NB4 (cell line): Measurements from ENCODE around the gene TRIO.
"Not testable (repeated sequence)": the region's sequence is repeated elsewhere in the genome, so short reads cannot be mapped to it uniquely, and the experiment has no call there.

ENCODE experiments used
- DNase-seq: peaks from one replicate; pipeline ENCODE4 v3.0.0; 2010; ENCODE audit warnings: low read depth
- H3K4me3 ChIP-seq: one replicate; pipeline ENCODE4 v1.5.1; 2011; ENCODE audit warnings: mild to moderate bottlenecking, low read depth, low read length, moderate library complexity
- MYC ChIP-seq: IDR thresholded peaks from 2 replicates; pipeline ENCODE4 v1.6.1; 2011; ENCODE audit warnings: low read depth, low read length
- POLR2A ChIP-seq: IDR thresholded peaks from 2 replicates; pipeline ENCODE4 v1.6.1; 2011; ENCODE audit warnings: mild to moderate bottlenecking; ENCODE audit not compliant: insufficient read length; ENCODE audit errors: extremely low read depth
- TF ChIP-seq, protein P1 (sequence below): IDR thresholded peaks from one replicate; pipeline ENCODE4 v1.5.1; 2012; ENCODE audit warnings: low read depth, low read length
- TF ChIP-seq, protein P2 (sequence below): IDR thresholded peaks from 2 replicates; pipeline ENCODE4 v1.6.1; 2011; ENCODE audit warnings: low read depth, low read length

TRIO gene

DNA sequence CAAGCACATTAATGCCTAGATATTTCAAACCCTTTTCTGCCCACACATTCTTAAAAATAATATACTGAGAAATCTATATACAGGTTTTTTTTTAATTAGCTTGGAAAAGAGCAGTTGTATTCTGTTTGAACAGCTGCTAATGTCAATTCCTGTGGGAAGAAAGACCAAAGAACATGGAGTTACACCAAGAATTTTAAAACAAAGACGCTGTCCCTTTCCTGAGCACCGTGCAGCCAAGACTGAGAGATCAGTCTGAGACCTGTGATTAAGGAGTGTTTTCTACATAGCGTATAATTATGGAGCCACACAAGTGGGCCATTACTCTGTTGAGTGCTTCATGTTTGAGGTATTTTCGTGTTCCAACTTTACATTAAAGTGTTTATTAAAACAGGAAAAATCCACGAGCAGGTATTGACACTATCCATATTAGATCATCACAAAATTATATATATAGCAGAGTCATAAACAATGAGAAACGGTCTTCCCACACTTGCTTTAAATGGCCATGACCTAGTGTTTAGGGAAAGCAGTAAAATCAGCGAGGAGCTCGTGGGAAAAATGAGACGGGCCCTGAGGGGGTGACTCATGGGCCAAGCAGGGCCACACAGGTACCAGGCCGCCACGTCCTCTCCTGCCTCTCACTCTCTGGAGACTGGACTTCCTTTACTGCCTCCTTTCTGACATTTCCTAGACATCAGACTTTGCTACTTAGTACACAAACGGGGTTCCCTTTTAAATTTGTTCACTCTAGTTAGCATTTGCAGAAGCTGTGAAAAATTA lies 285.4 kb downstream of the TRIO start:
- H3K4me3 ChIP-seq: no peak overlapping the region
- no peak for DNase-seq

DNA sequence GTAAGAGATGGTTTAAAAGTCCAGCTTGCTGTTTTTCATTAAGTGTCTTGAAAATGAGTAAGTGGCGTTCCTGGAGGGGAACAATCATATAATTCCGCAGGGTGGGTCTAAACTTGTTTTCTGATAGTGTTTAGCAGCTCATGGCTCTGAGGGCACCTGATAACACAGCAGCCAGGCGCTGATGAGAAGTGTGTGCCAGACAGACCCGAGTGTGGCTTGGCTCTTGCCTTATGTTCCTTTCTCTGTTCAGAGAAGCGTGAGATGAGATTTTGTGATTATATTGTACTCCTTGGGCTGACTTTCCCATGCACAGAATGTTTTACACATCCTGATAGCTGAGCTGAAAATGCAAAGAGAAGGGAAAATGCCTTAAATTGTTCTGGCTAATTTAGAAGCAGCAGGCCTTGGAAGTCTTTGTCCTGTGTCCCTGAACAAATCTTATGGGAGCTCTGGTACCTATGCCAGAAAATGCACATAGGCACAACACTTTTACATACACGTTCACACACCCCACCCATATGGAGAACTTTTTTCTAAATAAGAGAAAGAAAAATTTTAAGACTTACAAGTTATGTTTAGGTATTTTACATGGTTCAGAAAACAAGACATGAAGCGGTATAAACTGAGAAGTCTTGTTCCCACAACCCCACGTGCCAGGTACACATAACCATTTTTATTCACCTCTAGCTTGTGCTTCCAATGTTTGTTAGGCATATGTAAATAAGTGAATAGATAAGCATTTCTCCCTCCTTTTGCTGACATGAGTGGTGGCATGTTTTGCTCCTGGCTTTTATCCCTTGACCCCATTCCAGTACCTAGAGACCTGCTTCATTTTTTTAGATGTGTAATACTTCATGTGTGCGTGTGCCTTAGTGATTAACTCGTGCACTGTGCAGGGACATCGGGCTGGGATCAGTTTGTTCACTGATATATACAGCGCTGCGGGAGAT lies 286.2 kb downstream of the TRIO start:
- TF ChIP-seq, protein P1, sequence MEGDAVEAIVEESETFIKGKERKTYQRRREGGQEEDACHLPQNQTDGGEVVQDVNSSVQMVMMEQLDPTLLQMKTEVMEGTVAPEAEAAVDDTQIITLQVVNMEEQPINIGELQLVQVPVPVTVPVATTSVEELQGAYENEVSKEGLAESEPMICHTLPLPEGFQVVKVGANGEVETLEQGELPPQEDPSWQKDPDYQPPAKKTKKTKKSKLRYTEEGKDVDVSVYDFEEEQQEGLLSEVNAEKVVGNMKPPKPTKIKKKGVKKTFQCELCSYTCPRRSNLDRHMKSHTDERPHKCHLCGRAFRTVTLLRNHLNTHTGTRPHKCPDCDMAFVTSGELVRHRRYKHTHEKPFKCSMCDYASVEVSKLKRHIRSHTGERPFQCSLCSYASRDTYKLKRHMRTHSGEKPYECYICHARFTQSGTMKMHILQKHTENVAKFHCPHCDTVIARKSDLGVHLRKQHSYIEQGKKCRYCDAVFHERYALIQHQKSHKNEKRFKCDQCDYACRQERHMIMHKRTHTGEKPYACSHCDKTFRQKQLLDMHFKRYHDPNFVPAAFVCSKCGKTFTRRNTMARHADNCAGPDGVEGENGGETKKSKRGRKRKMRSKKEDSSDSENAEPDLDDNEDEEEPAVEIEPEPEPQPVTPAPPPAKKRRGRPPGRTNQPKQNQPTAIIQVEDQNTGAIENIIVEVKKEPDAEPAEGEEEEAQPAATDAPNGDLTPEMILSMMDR: no peak
- no peak for TF ChIP-seq MYC
- no peak for TF ChIP-seq POLR2A
- TF ChIP-seq, protein P2, sequence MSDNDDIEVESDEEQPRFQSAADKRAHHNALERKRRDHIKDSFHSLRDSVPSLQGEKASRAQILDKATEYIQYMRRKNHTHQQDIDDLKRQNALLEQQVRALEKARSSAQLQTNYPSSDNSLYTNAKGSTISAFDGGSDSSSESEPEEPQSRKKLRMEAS: no peak
- no peak for DNase-seq

More for the DNA sequence above, 285.4 kb downstream of the TRIO start:
- TF ChIP-seq POLR2A: no peak
- no peak for TF ChIP-seq MYC
- TF ChIP-seq, protein P1: no peak
- TF ChIP-seq, protein P2: no peak

DNA sequence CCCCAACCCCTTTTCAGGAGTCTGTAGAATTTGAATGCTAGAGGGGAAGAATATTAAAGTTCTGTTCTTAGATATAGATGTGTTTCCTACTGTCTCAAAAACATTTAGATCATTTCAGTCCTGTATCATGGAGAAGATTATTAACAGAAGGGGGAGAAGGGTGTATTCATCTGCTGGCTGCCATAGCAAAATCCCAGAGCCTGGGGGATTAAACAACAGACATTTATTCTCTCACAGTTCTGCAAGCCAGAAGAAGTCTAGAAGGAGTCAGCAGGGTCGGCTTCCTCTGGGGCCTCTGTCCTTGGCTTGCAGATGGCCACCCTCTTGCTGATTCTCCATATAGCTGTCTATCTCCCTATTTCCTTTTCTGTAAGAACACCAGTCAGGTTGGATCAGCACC lies 288.4 kb downstream of the TRIO start:
- TF ChIP-seq MYC: no peak
- TF ChIP-seq, protein P1: no peak
- TF ChIP-seq POLR2A: no peak
- TF ChIP-seq, protein P2: no peak
- H3K4me3 ChIP-seq: no peak overlapping the region
- DNase-seq: no peak

More for the DNA sequence above, 286.2 kb downstream of the TRIO start:
- H3K4me3 ChIP-seq: no peak overlapping the region

DNA sequence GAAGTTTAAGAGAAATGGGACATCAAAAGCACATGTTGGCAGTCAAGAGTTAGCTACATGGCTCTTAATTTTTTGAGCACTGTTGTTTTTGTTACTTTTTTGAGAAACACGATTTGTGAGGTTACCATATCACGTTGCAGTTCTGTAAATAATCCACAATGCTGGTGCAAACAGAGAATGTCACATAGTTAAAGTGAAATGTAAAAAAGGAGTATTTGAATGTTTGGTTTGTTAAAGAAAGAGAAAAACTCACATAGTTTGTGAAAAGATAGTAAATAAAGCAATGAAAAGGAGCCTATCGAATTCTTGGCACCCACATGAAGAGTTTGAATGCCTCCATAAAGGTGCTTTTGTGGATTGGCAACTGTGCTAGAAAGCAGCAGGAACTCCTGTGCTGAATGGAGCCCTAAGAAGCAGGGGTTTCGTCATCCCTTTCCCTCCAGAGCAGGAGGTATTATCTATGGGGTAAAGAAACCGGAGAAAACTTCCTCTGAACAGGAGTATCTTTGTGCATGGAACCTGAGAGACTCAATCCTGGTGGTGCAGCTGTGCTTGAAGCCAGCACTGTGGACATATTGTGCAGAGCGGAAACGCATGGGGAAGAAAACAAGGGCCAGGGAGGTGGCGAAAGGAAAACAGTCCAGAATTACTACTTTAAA lies 289.9 kb downstream of the TRIO start:
- no peak for DNase-seq
- TF ChIP-seq, protein P1: no peak
- TF ChIP-seq POLR2A (no peak), MYC (no peak)
- TF ChIP-seq, protein P2: no peak
- no peak overlapping the region for H3K4me3 ChIP-seq

DNA sequence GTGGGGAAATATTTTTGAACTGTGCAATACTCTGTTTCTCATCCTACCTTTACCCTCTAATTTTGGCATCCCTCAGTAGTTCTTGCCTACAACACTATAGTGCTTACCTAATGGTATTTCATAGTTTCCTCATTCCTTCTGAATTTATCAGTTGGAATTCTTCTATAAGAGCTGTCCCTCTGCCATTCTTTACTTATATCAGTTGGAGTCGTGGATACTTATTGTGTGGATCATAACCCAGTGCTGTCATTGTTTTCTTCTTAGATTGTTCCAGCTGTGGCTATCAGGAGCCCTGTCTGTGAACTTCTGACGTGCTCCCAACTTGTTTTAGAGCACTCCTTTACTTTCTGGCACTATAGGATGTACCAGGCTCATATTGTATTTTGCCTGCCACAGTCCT lies 292.3 kb downstream of the TRIO start:
- DNase-seq: no peak
- no peak overlapping the region for H3K4me3 ChIP-seq
- no peak for TF ChIP-seq POLR2A
- TF ChIP-seq MYC: no peak
- TF ChIP-seq, protein P2: no peak
- TF ChIP-seq, protein P1: no peak

DNA sequence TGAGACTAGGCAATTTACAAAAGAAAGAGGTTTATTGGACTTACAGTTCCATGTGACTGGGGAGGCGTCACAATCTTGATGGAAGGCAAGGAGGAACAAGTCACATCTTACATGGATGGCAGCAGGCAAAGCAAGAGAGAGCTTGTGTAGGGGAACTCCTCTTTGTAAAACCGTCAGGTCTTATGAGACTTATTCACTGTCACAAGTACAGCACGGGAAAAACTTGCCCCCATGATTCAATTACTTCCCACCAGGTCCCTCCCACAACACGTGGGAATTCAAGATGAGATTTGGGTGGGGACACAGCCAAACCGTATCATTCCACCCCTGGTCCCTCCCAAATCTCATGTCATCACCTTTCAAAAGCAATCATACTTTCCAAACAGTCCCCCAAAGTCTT lies 293.0 kb downstream of the TRIO start:
- not testable (repeated sequence) for DNase-seq, H3K4me3 ChIP-seq
